Uterus (tissue), 4 donors: ENCODE measurements around the gene CARS1. TPM values are rescaled to one million over a fixed set of nuclear protein-coding genes. Genes with fewer than 3 reads are reported as not detected.

Experiments used
- DNase-seq, 2 donors: peaks; one replicate each; pipeline ENCODE4 v3.0.0-alpha.2; 2019 to 2020
- H3K27ac ChIP-seq, 2 donors: fragments of 200-600 bp; sonication (generic); 1 replicate in 1 of 2; 2 replicates in 1 of 2; pipeline ENCODE4 v1.5.1; 2016 to 2018
- H3K27me3 ChIP-seq, 2 donors: fragments of 200-600 bp; sonication (generic); one replicate each; pipeline ENCODE4 v1.5.1; 2018 to 2019; ENCODE audit warnings: control low read depth in 1 of 2
- H3K36me3 ChIP-seq, 2 donors: fragments of 200-600 bp; sonication (generic); one replicate each; pipeline ENCODE4 v1.5.1; 2019; ENCODE audit warnings: control low read depth in 1 of 2
- H3K4me1 ChIP-seq, 2 donors: fragments of 200-600 bp; sonication (generic); one replicate each; pipeline ENCODE4 v1.5.1; 2018 to 2019; ENCODE audit warnings: control low read depth in 1 of 2
- H3K4me3 ChIP-seq, 2 donors: fragments of 200-600 bp; sonication (generic); 1 replicate in 1 of 2; 2 replicates in 1 of 2; pipeline ENCODE4 v1.5.1; 2018 to 2019; ENCODE audit warnings: mild to moderate bottlenecking in 1 of 2
- H3K9me3 ChIP-seq, 2 donors: fragments of 200-600 bp; sonication (generic); one replicate each; pipeline ENCODE4 v1.5.1; 2019; ENCODE audit warnings: control low read depth in 1 of 2
- CTCF ChIP-seq, 4 experiments: fragments of 200-600 bp in 2 of 4; fragments of 450-650 bp in 2 of 4; sonication (generic) in 2 of 4; IDR thresholded peaks; one replicate each; pipeline ENCODE4 v1.5.1; 2016 to 2019; ENCODE audit warnings: antibody characterized with exemption in 4 of 4, mild to moderate bottlenecking in 2 of 4, moderate library complexity in 1 of 4
- POLR2A ChIP-seq, 2 donors: fragments of 450-650 bp; IDR thresholded peaks; one replicate each; pipeline ENCODE4 v1.6.1; 2016; ENCODE audit warnings: antibody characterized with exemption in 2 of 2, mild to moderate bottlenecking in 1 of 2, moderate library complexity in 1 of 2
- intact Hi-C: fragments of 100-400 bp; cut with DNase I; formaldehyde crosslinking; loops from one replicate; pipeline ENCODE4 v1.15.1; 2023; ENCODE audit warnings: low total_unique reads
- total RNA-seq, 4 donors: library from RNA; depleted of rRNA in 3 of 4; stranded (reverse); fragments of >200 nt in 3 of 4; gene quantifications; one replicate each; pipeline versions ENCODE4 v1.1.0 to v1.2.4, GENCODE V29; 2014 to 2023
- donor health status: DM: yes; HTN: yes; CAD: no.

The CARS1 gene
- total RNA-seq, 4 donors from 2014 or later: 13.2 to 39.5 (median 27.4) TPM

GRCh38 chr11:3028813-3029212 is 28.4 kb downstream of the CARS1 start:
- intact Hi-C loops: no loop called here
- TF ChIP-seq CTCF (IDR thresholded peaks at IDR 0.05): no peak
- Histone ChIP-seq H3K27ac (no peak overlapping the region), H3K36me3 (no peaks in the 10 kb centered on the region), H3K4me1 (no peaks in the 10 kb centered on the region), H3K9me3 (no peaks in the 10 kb centered on the region), H3K27me3 (no peaks in the 10 kb centered on the region), H3K4me3 (no peak overlapping the region)
- DNase-seq: no peak

GRCh38 chr11:3026803-3027202 is 30.4 kb downstream of the CARS1 start:
- H3K36me3 ChIP-seq: no peaks in the 10 kb centered on the region
- intact Hi-C loops: no loop called here
- H3K4me3 ChIP-seq: no peak overlapping the region
- H3K9me3 ChIP-seq: no peaks in the 10 kb centered on the region
- H3K4me1 ChIP-seq: no peaks in the 10 kb centered on the region
- TF ChIP-seq CTCF (IDR thresholded peaks at IDR 0.05): no peak
- TF ChIP-seq POLR2A (IDR thresholded peaks at IDR 0.05): no peak
- DNase-seq: no peak
- H3K27ac ChIP-seq: no peak overlapping the region
- no peaks in the 10 kb centered on the region for H3K27me3 ChIP-seq

DNA sequence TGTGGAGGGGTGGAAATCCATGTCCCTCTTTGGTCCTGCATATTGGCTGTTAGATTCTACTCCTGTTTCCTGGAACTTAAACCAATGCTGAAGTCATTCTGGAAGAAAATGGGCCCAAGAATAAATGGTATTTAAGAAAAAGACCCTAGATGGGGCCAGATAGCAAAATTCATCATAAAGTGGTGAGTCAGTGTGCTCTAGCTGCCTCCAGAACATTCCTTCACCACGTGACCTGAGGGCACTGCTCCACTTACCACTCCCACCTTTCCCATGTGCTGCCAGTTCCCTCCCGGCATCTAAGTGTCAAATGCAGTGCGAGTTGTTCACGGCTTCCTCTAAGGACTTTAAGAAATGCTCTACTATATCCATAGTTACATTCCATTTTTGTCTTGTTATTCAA is 34.2 kb downstream of the CARS1 start:
- H3K27me3 ChIP-seq: no peaks in the 10 kb centered on the region
- intact Hi-C loops: no loop called here
- H3K36me3 ChIP-seq: no peaks in the 10 kb centered on the region
- no peak for DNase-seq
- no peaks in the 10 kb centered on the region for H3K9me3 ChIP-seq
- no peak overlapping the region for H3K27ac ChIP-seq
- no peaks in the 10 kb centered on the region for H3K4me1 ChIP-seq
- H3K4me3 ChIP-seq: no peak overlapping the region
- TF ChIP-seq CTCF (IDR thresholded peaks at IDR 0.05) (no peak), POLR2A (IDR thresholded peaks at IDR 0.05) (no peak)

DNA sequence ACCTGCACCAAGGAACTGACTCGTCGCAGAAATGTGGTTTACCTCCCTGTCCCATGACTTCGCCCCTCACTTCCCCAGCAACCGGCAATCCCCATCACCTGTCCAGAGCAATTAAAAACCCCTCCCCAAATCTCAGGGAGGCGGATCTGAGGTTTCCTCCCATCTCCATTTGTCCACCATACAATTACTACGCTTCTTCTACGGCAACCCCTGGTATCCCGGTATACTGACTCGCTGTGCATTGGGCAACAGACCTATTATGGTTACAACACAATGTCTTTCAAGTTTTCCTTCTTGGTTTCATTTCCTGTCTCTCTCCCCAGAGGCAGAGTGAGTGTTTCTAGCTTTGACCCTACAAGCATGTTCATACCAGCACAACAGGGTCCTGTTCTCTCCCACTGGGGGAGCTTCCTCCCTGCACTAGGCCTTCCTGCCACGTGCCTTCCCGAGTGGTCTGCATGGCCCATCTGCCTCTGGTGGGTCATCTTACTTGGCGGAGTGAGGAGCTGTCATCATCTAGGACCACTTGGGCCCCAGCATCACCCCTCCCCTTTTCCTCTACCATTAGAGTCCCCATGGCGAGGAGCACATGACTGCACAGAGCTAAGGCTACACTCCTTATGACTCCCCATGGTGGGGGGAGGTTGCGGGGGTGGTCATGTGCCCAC is 34.8 kb downstream of the CARS1 start:
- Histone ChIP-seq H3K27me3 (no peaks in the 10 kb centered on the region), H3K9me3 (no peaks in the 10 kb centered on the region), H3K36me3 (no peaks in the 10 kb centered on the region), H3K27ac (no peak overlapping the region), H3K4me3 (no peak overlapping the region), H3K4me1 (no peaks in the 10 kb centered on the region)
- intact Hi-C loops: no loop called here
- no peak for TF ChIP-seq POLR2A (IDR thresholded peaks at IDR 0.05)
- TF ChIP-seq CTCF (IDR thresholded peaks at IDR 0.05): no peak
- no peak for DNase-seq

- Histone ChIP-seq H3K27ac (no peak overlapping the region), H3K36me3 (no peaks in the 10 kb centered on the region), H3K4me1 (no peaks in the 10 kb centered on the region), H3K27me3 (no peaks in the 10 kb centered on the region), H3K4me3 (no peak overlapping the region), H3K9me3 (no peaks in the 10 kb centered on the region)
- TF ChIP-seq POLR2A (IDR thresholded peaks at IDR 0.05) (no peak), CTCF (IDR thresholded peaks at IDR 0.05) (peak in 2 of 4 experiments; percentile 8 to 33)
- no peak for DNase-seq
- intact Hi-C loops: no loop called here
Measured at GRCh38 chr11:3021125-3021524, 36.1 kb downstream of the CARS1 start.
